HepG2 (cell line): ENCODE measurements around the gene FABP1. TPM values are rescaled to one million over a fixed set of nuclear protein-coding genes. Genes with fewer than 3 reads are reported as not detected.

Experiments used
- ATAC-seq: fragments of 200-7000 bp; cut with Tn5 transposase; 3 replicates; pipeline ENCODE4 v1.9.1; 2020; ENCODE audit warnings: mild to moderate bottlenecking, moderate library complexity
- BruUV-seq: library from RNA; stranded (reverse); fragments of 400-500 nt; replicated peaks from 2 replicates; lab custom pipeline; 2021; lab: Mats Ljungman, UMichigan
- CTCF ChIA-PET: fragments of 300-600 bp; formaldehyde crosslinking; extraction: SDS; loops from one replicate; lab custom pipeline; 2021; ENCODE audit warnings: low total read pairs, inconsistent platforms, low intra/inter-chr PET ratio; lab: Yijun Ruan, JAX
- POLR2A ChIA-PET: fragments of 350-600 bp; sonication (Branson Sonifier 250); formaldehyde crosslinking; loops from one replicate; lab custom pipeline; 2020; ENCODE audit warnings: antibody characterized with exemption, inconsistent platforms; lab: Yijun Ruan, JAX
- DNase-seq: peaks from one replicate; pipeline ENCODE4 v3.0.0-alpha.2; 2015; ENCODE audit warnings: low spot score
- FAIRE-seq: peaks from 3 replicates; lab custom pipeline; 2011; peaks lifted over from hg19 to GRCh38; lab: Jason Lieb, UNC
- H2AFZ ChIP-seq: one replicate; pipeline ENCODE4 v1.6.1; 2011; ENCODE audit warnings: low read length, inconsistent platforms
- H3K27ac ChIP-seq: fragments of 300-600 bp; 3 replicates; pipeline ENCODE4 v1.8.0; 2011; ENCODE audit warnings: mixed run types, mild to moderate bottlenecking, mixed read lengths, low read length, inconsistent platforms; ENCODE audit not compliant: insufficient read depth; ENCODE audit errors: extremely low read length
- H3K27me3 ChIP-seq, 2 experiments: fragments of 200-600 bp in 1 of 2; 2 replicates in 1 of 2; 3 replicates in 1 of 2; pipeline versions ENCODE4 v1.6.0 to v1.8.0; 2011; ENCODE audit warnings: low read length in 2 of 2, mild to moderate bottlenecking in 2 of 2, moderate library complexity in 2 of 2, inconsistent platforms in 1 of 2; ENCODE audit not compliant: insufficient read depth in 2 of 2, control insufficient read depth in 1 of 2
- H3K36me3 ChIP-seq, 2 experiments: fragments of 200-600 bp in 1 of 2; replicated peaks in 1 of 2; 2 replicates in 1 of 2; 3 replicates in 1 of 2; pipeline versions ENCODE4 v1.5.1 to v1.8.0; 2011; ENCODE audit warnings: low read length in 2 of 2, inconsistent platforms in 1 of 2; ENCODE audit not compliant: insufficient read depth in 2 of 2, control insufficient read depth in 1 of 2
- H3K4me1 ChIP-seq: 2 replicates; pipeline ENCODE4 v1.5.1; 2012; ENCODE audit warnings: low read length, inconsistent platforms; ENCODE audit not compliant: insufficient read depth
- H3K4me2 ChIP-seq: 2 replicates; pipeline ENCODE4 v1.6.0; 2011; ENCODE audit warnings: low read depth, low read length, inconsistent platforms
- H3K4me3 ChIP-seq, 3 experiments: fragments of 200-600 bp in 1 of 3; sonication (generic), shearing (Covaris generic) in 1 of 3; replicated peaks in 1 of 3; 2 replicates each; pipeline ENCODE4 v1.5.1; 2011 to 2016; ENCODE audit warnings: low read length in 3 of 3, inconsistent platforms in 2 of 3, low read depth in 2 of 3, mild to moderate bottlenecking in 2 of 3, control low read depth in 1 of 3, mixed read lengths in 1 of 3; ENCODE audit not compliant: insufficient read depth in 1 of 3
- H3K79me2 ChIP-seq: one replicate; pipeline ENCODE4 v1.6.1; 2011; ENCODE audit warnings: low read length, inconsistent platforms; ENCODE audit not compliant: insufficient read depth
- H3K9ac ChIP-seq: 2 replicates; pipeline ENCODE4 v1.6.0; 2011; ENCODE audit warnings: mild to moderate bottlenecking, low read depth, low read length, inconsistent platforms; ENCODE audit not compliant: insufficient read depth
- H3K9me3 ChIP-seq: 2 replicates; pipeline ENCODE4 v1.5.1; 2012; ENCODE audit warnings: mild to moderate bottlenecking, low read length
- H4K20me1 ChIP-seq: 2 replicates; pipeline ENCODE4 v1.6.0; 2011; ENCODE audit warnings: inconsistent platforms, mild to moderate bottlenecking, low read length, moderate library complexity; ENCODE audit not compliant: insufficient read depth
- E2F2 ChIP-seq: sonication (generic); formaldehyde crosslinking; IDR thresholded peaks from 2 replicates; pipeline ENCODE4 v1.4.0; 2020; ENCODE audit warnings: missing genetic modification reagents, borderline replicate concordance
- FLYWCH1 ChIP-seq: sonication (generic); formaldehyde crosslinking; IDR thresholded peaks from 2 replicates; pipeline ENCODE4 v1.8.1; 2023; ENCODE audit warnings: mild to moderate bottlenecking, missing genetic modification reagents
- FOSL2 ChIP-seq: sonication (generic); formaldehyde crosslinking; IDR thresholded peaks from 2 replicates; pipeline ENCODE4 v1.4.0; 2020; ENCODE audit warnings: missing genetic modification reagents
- HOXA9 ChIP-seq: sonication (generic); formaldehyde crosslinking; IDR thresholded peaks from 2 replicates; pipeline ENCODE4 v1.8.1; 2022; ENCODE audit warnings: missing genetic modification reagents, mild to moderate bottlenecking, moderate library complexity, borderline replicate concordance
- JUNB ChIP-seq: sonication (generic); formaldehyde crosslinking; IDR thresholded peaks from 2 replicates; pipeline ENCODE4 v1.8.0; 2022; ENCODE audit warnings: missing genetic modification reagents, mild to moderate bottlenecking, borderline replicate concordance
- MEF2D ChIP-seq: sonication (generic); formaldehyde crosslinking; IDR thresholded peaks from 2 replicates; pipeline ENCODE4 v1.5.1; 2020; ENCODE audit warnings: mild to moderate bottlenecking, missing genetic modification reagents
- SP5 ChIP-seq: IDR thresholded peaks from 2 replicates; pipeline ENCODE4 v1.6.1; 2016; ENCODE audit warnings: low read depth, borderline replicate concordance
- ZC3H13 ChIP-seq: sonication (generic); formaldehyde crosslinking; IDR thresholded peaks from 2 replicates; pipeline ENCODE4 v1.8.1; 2023; ENCODE audit warnings: mild to moderate bottlenecking, missing genetic modification reagents, moderate library complexity
- ZNF143 ChIP-seq: sonication (generic); formaldehyde crosslinking; IDR thresholded peaks from 2 replicates; pipeline ENCODE4 v1.4.0; 2020; ENCODE audit warnings: missing genetic modification reagents
- ZNF225 ChIP-seq: sonication (generic); formaldehyde crosslinking; IDR thresholded peaks from 2 replicates; pipeline ENCODE4 v1.4.0; 2020; ENCODE audit warnings: mild to moderate bottlenecking, missing genetic modification reagents
- ZNF335 ChIP-seq: sonication (generic); formaldehyde crosslinking; IDR thresholded peaks from 2 replicates; pipeline ENCODE4 v1.4.0; 2020; ENCODE audit warnings: missing genetic modification reagents
- ZNF34 ChIP-seq: sonication (generic); formaldehyde crosslinking; IDR thresholded peaks from 2 replicates; pipeline ENCODE4 v1.4.0; 2020; ENCODE audit warnings: mild to moderate bottlenecking, missing genetic modification reagents, borderline replicate concordance
- ZNF543 ChIP-seq: sonication (generic); formaldehyde crosslinking; IDR thresholded peaks from 2 replicates; pipeline ENCODE4 v1.4.0; 2020; ENCODE audit warnings: mild to moderate bottlenecking, missing genetic modification reagents
- ZNF576 ChIP-seq: sonication (generic); formaldehyde crosslinking; IDR thresholded peaks from 2 replicates; pipeline ENCODE4 v1.4.0; 2020; ENCODE audit warnings: mild to moderate bottlenecking, missing genetic modification reagents
- ZNF609 ChIP-seq: sonication (generic); formaldehyde crosslinking; IDR thresholded peaks from 2 replicates; pipeline ENCODE4 v1.4.0; 2020; ENCODE audit warnings: mild to moderate bottlenecking, missing genetic modification reagents, borderline replicate concordance
- ZNF784 ChIP-seq: sonication (generic); formaldehyde crosslinking; IDR thresholded peaks from 2 replicates; pipeline ENCODE4 v1.5.1; 2020; ENCODE audit warnings: missing genetic modification reagents, mild to moderate bottlenecking, borderline replicate concordance
- ZNF878 ChIP-seq: sonication (generic); formaldehyde crosslinking; IDR thresholded peaks from 2 replicates; pipeline ENCODE4 v1.8.1; 2023; ENCODE audit warnings: mild to moderate bottlenecking, missing genetic modification reagents, moderate library complexity
- WGBS: methylation state at CpG from one replicate; pipeline ENCODE4 v1.1.6; 2017; ENCODE audit warnings: low lambda C conversion rate; 5-methylcytosine and 5-hydroxymethylcytosine counted together
- in situ Hi-C: cut with HindIII; loops from 2 replicates; pipeline ENCODE4 v1.10.0; 2017; ENCODE audit warnings: low pct_unique_long_range_greater_than_20kb; ENCODE audit not compliant: extremely low pct_ligation_motif_present
- intact Hi-C: fragments of 100-400 bp; cut with micrococcal nuclease; formaldehyde crosslinking; loops from one replicate; pipeline ENCODE4 v1.10.0; 2022; ENCODE audit not compliant: unreplicated experiment
- polyA plus RNA-seq, 8 experiments: library from polyadenylated mRNA; depleted of rRNA in 3 of 8; stranded (reverse) in 7 of 8; unstranded in 1 of 8; fragments of >200 nt; fragmentation: Illumina TruSeq in 4 of 8; extraction: Trizol in 4 of 8; gene quantifications; 2 replicates each; pipeline versions ENCODE4 v1.2.1 to v1.2.3, GENCODE V29; 2011 to 2016; ENCODE audit warnings: low read depth in 4 of 8, missing spikeins in 1 of 8, mixed read lengths in 1 of 8; ENCODE audit not compliant: insufficient read depth in 1 of 8
- total RNA-seq, 5 experiments: library from RNA; depleted of rRNA; stranded (reverse); fragments of >200 nt; fragmentation: Illumina TruSeq; extraction: Trizol; gene quantifications; 2 replicates each; pipeline ENCODE4 v1.2.3, GENCODE V29; 2016; ENCODE audit warnings: low read depth in 1 of 5
- TF ChIP-seq, protein P1 (sequence below), 2 experiments: fragments of 450-650 bp in 1 of 2; sonication (generic) in 1 of 2; formaldehyde crosslinking; IDR thresholded peaks; 2 replicates each; pipeline versions ENCODE4 v1.5.0 to v1.8.0; 2020 to 2022; ENCODE audit warnings: mild to moderate bottlenecking in 1 of 2, missing genetic modification reagents in 1 of 2

The FABP1 gene
- total and polyA plus RNA-seq, 2 of the 13 experiments (the other 11 are each of a cell fraction or from before 2014, with no cell fraction given): 644 to 1,608 TPM

GRCh38 chr2:88080545-88080944 lies 47.3 kb downstream of the FABP1 start:
- H3K4me1 ChIP-seq: peaks cover 18% of the 10 kb centered on the region
- H3K36me3 ChIP-seq: no peaks in the 10 kb centered on the region
- ATAC-seq (no peak), FAIRE-seq (no peak), DNase-seq (no peak)
- peaks cover 0 to 17% of the 10 kb centered on the region in 2 experiments; a peak in 3 of 5 replicates for H3K27me3 ChIP-seq
- ChIA-PET CTCF (no interaction called here), POLR2A (no interaction called here)
- intact Hi-C loops (no loop called here), in situ Hi-C loops (no loop called here)
- WGBS: 40% methylated on average over 2 of the region's 2 CpGs
- no TSS peak for BruUV-seq
- H3K9ac ChIP-seq: no peak overlapping the region
- no peaks in the 10 kb centered on the region for H4K20me1 ChIP-seq
- TF ChIP-seq ZNF576 (CRISPR knock-in tag) (no peak), ZNF878 (CRISPR knock-in tag) (no peak), ZNF784 (CRISPR knock-in tag) (no peak), FOSL2 (no peak), JUNB (CRISPR knock-in tag) (no peak), HOXA9 (no peak), ZNF225 (CRISPR knock-in tag) (no peak), E2F2 (CRISPR knock-in tag) (no peak), FLYWCH1 (no peak), SP5 (CRISPR knock-in tag) (no peak), ZC3H13 (CRISPR knock-in tag) (no peak), ZNF143 (CRISPR knock-in tag) (no peak), MEF2D (CRISPR knock-in tag) (no peak), ZNF543 (no peak), ZNF34 (no peak), ZNF609 (CRISPR knock-in tag) (no peak), ZNF335 (CRISPR knock-in tag) (no peak)
- TF ChIP-seq, protein P1, sequence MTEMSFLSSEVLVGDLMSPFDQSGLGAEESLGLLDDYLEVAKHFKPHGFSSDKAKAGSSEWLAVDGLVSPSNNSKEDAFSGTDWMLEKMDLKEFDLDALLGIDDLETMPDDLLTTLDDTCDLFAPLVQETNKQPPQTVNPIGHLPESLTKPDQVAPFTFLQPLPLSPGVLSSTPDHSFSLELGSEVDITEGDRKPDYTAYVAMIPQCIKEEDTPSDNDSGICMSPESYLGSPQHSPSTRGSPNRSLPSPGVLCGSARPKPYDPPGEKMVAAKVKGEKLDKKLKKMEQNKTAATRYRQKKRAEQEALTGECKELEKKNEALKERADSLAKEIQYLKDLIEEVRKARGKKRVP (CRISPR knock-in tag; IDR thresholded peaks at IDR 0.05): no peak
- no peaks in the 10 kb centered on the region for H3K9me3 ChIP-seq
- no peak overlapping the region for H2AFZ ChIP-seq
- no peak overlapping the region for H3K4me2 ChIP-seq
- no peaks in the 10 kb centered on the region for H3K79me2 ChIP-seq
- no peak overlapping the region for H3K4me3 ChIP-seq
- H3K27ac ChIP-seq: no peak overlapping the region
